ENCODE results near the gene MRPL22. TPM values are rescaled to one million over a fixed set of nuclear protein-coding genes. Genes with fewer than 3 reads are reported as not detected.
A peak's percentile ranks its signal among the peaks of the same experiment; 100 is the strongest.

The MRPL22 gene
- total RNA-seq, 2 donors from 2014 or later, result 25.4 to 30.1 TPM

GRCh38 chr5:154966081-154966841 is 25.4 kb downstream of the MRPL22 start:
- Histone ChIP-seq H3K27ac (peak overlapping the region; percentile 15 to 35), H3K9me3 (no peaks in the 10 kb centered on the region), H3K36me3 (peaks cover 23% of the 10 kb centered on the region), H3K27me3 (no peaks in the 10 kb centered on the region), H3K4me1 (peaks cover 0 to 9% of the 10 kb centered on the region in 2 donors), H3K4me3 (no peak overlapping the region)
- DNase-seq (ENCODE audit: low spot score), result no peak
- no peak for TF ChIP-seq CTCF (IDR thresholded peaks at IDR 0.05)

GRCh38 chr5:154966874-154967273 is 26.0 kb downstream of the MRPL22 start:
- H3K9me3 ChIP-seq, result no peaks in the 10 kb centered on the region
- DNase-seq (ENCODE audit: low spot score), result no peak
- peaks cover 23% of the 10 kb centered on the region for H3K36me3 ChIP-seq
- TF ChIP-seq CTCF (IDR thresholded peaks at IDR 0.05), result no peak
- no peaks in the 10 kb centered on the region for H3K27me3 ChIP-seq
- no peak overlapping the region for H3K4me3 ChIP-seq
- H3K4me1 ChIP-seq, result peaks cover 0 to 9% of the 10 kb centered on the region in 2 donors
- no peak overlapping the region for H3K27ac ChIP-seq

- no peak overlapping the region for H3K27ac ChIP-seq
- no peak for DNase-seq (ENCODE audit: low spot score)
Measured at GRCh38 chr5:154967421-154968024, 26.6 kb downstream of the MRPL22 start.

GRCh38 chr5:154968953-154969352 is 28.1 kb downstream of the MRPL22 start:
- no peaks in the 10 kb centered on the region for H3K27me3 ChIP-seq
- H3K4me1 ChIP-seq, result peaks cover 0 to 9% of the 10 kb centered on the region in 2 donors
- no peak for TF ChIP-seq CTCF (IDR thresholded peaks at IDR 0.05)
- no peak for DNase-seq (ENCODE audit: low spot score)
- H3K36me3 ChIP-seq, result peaks cover 23% of the 10 kb centered on the region
- no peaks in the 10 kb centered on the region for H3K9me3 ChIP-seq
- H3K27ac ChIP-seq, result no peak overlapping the region
- no peak overlapping the region for H3K4me3 ChIP-seq

More at GRCh38 chr5:154967421-154968024, 26.6 kb downstream of the MRPL22 start:
- Histone ChIP-seq H3K4me3 (no peak overlapping the region), H3K9me3 (no peaks in the 10 kb centered on the region), H3K4me1 (peaks cover 0 to 9% of the 10 kb centered on the region in 2 donors), H3K27me3 (no peaks in the 10 kb centered on the region), H3K36me3 (peaks cover 23% of the 10 kb centered on the region)
- peak; percentile 55 to 65 for TF ChIP-seq CTCF (IDR thresholded peaks at IDR 0.05)

GRCh38 chr5:154970759-154971158 is 29.9 kb downstream of the MRPL22 start:
- Histone ChIP-seq H3K9me3 (no peaks in the 10 kb centered on the region), H3K36me3 (peaks cover 23% of the 10 kb centered on the region), H3K27ac (no peak overlapping the region), H3K4me1 (peaks cover 0 to 5% of the 10 kb centered on the region in 2 donors), H3K27me3 (no peaks in the 10 kb centered on the region), H3K4me3 (no peak overlapping the region)
- TF ChIP-seq CTCF (IDR thresholded peaks at IDR 0.05), result no peak
- no peak for DNase-seq (ENCODE audit: low spot score)

All from right atrium auricular region (tissue), 2 donors.